Dermis microvascular lymphatic vessel endothelial cell (primary cell): Measurements from ENCODE around the gene TUT1. TPM values are rescaled to one million over a fixed set of nuclear protein-coding genes. Genes with fewer than 3 reads are reported as not detected.

Experiments used
- DNase-seq, 2 donors: peaks; one replicate each; pipeline versions ENCODE4 v3.0.0 to v3.0.0-alpha.2; 2010; ENCODE audit warnings: low read depth in 2 of 2
- total RNA-seq: library from RNA; depleted of rRNA; stranded (reverse); fragments of >200 nt; gene quantifications from 2 replicates; pipeline ENCODE4 v1.2.1, GENCODE V29; 2014

The TUT1 gene
- total RNA-seq, 1 donor from 2014 or later = 8.9 TPM

- DNase-seq = peak in 1 of 2 donors; percentile 74
Measured at GRCh38 chr11:62542750-62543567, 48.4 kb downstream of the TUT1 start.

- DNase-seq = no peak
Measured at GRCh38 chr11:62542111-62542745, 49.1 kb downstream of the TUT1 start.

- DNase-seq = peak in 1 of 2 donors; percentile 58
Measured at GRCh38 chr11:62540804-62541701, 50.3 kb downstream of the TUT1 start.

- peak in 1 of 2 donors; percentile 69 for DNase-seq
Measured at GRCh38 chr11:62539238-62539925, 51.9 kb downstream of the TUT1 start.

- no peak for DNase-seq
Measured at GRCh38 chr11:62538470-62539237, 52.7 kb downstream of the TUT1 start.

- no peak for DNase-seq
Measured at GRCh38 chr11:62536301-62536957, 54.9 kb downstream of the TUT1 start.

- no peak for DNase-seq
Measured at GRCh38 chr11:62535802-62536201, 55.5 kb downstream of the TUT1 start.

GRCh38 chr11:62534779-62535545 is 56.4 kb downstream of the TUT1 start:
- no peak for DNase-seq

- no peak for DNase-seq
Measured at GRCh38 chr11:62532096-62532495, 59.2 kb downstream of the TUT1 start.

Other genes starting within 250 kb of the TUT1 start
- gene SCGB1A1, start 172.5 kb downstream of the TUT1 start, total RNA-seq = not detected in 2 replicates
- 231 and 244 TPM in 2 replicates for gene AHNAK, start 44.7 kb downstream of the TUT1 start, total RNA-seq
- 1,142 and 1,515 TPM in 2 replicates for gene EEF1G, start 17.6 kb downstream of the TUT1 start, total RNA-seq
- gene MTA2, start 10.3 kb upstream of the TUT1 start, total RNA-seq = 185 and 204 TPM in 2 replicates
- gene EML3, start 21.3 kb upstream of the TUT1 start, total RNA-seq = 23.7 and 35.1 TPM in 2 replicates
- 2.9 and 3.3 TPM in 2 replicates for gene ROM1, start 21.7 kb upstream of the TUT1 start, total RNA-seq
- 13.9 and 19.3 TPM in 2 replicates for gene B3GAT3, start 30.5 kb upstream of the TUT1 start, total RNA-seq
- gene GANAB, start 55.1 kb upstream of the TUT1 start, total RNA-seq = 204 and 246 TPM in 2 replicates
- gene INTS5, start 61.8 kb upstream of the TUT1 start, total RNA-seq = 15.8 and 22.6 TPM in 2 replicates
- 23.3 and 24.4 TPM in 2 replicates for gene C11orf98, start 73.7 kb upstream of the TUT1 start, total RNA-seq
- 4.8 and 4.9 TPM in 2 replicates for gene CSKMT, start 73.8 kb upstream of the TUT1 start, total RNA-seq
- 5.6 and 9.9 TPM in 2 replicates for gene UQCC3, start 80.2 kb upstream of the TUT1 start, total RNA-seq
- 1.5 and 1.8 TPM in 2 replicates for gene LBHD1, start 80.7 kb upstream of the TUT1 start, total RNA-seq
- 102 and 148 TPM in 2 replicates for gene UBXN1, start 87.5 kb upstream of the TUT1 start, total RNA-seq
- 0.38 and 0.51 TPM in 2 replicates for gene LRRN4CL, start 98.0 kb upstream of the TUT1 start, total RNA-seq
- 23.5 and 26.0 TPM in 2 replicates for gene BSCL2, start 115.9 kb upstream of the TUT1 start, total RNA-seq
- gene GNG3, start 116.2 kb upstream of the TUT1 start, total RNA-seq = not detected in 2 replicates
- gene HNRNPUL2, start 135.9 kb upstream of the TUT1 start, total RNA-seq = 7.6 and 11.0 TPM in 2 replicates
- gene TTC9C, start 137.0 kb upstream of the TUT1 start, total RNA-seq = 28.8 and 32.3 TPM in 2 replicates
- gene ZBTB3, start 162.6 kb upstream of the TUT1 start, total RNA-seq = 9.0 and 11.6 TPM in 2 replicates
- 65.0 and 67.8 TPM in 2 replicates for gene POLR2G, start 170.1 kb upstream of the TUT1 start, total RNA-seq
- 23.9 and 37.4 TPM in 2 replicates for gene TAF6L, start 179.9 kb upstream of the TUT1 start, total RNA-seq
- gene TMEM179B, start 195.9 kb upstream of the TUT1 start, total RNA-seq = 20.2 and 30.2 TPM in 2 replicates
- gene TMEM223, start 200.5 kb upstream of the TUT1 start, total RNA-seq = 10.4 and 12.0 TPM in 2 replicates
- gene NXF1, start 213.9 kb upstream of the TUT1 start, total RNA-seq = 9.5 and 18.1 TPM in 2 replicates
- gene STX5, start 240.5 kb upstream of the TUT1 start, total RNA-seq = 31.6 and 44.9 TPM in 2 replicates
- gene TEX54, start 241.3 kb upstream of the TUT1 start, total RNA-seq = not detected in 2 replicates
- gene WDR74, start 248.1 kb upstream of the TUT1 start, total RNA-seq = 40.7 and 79.2 TPM in 2 replicates